HG03095 (cell line): ENCODE measurements around the gene YAF2.
A peak's percentile ranks its signal among the peaks of the same experiment; 100 is the strongest.
"Not testable (repeated sequence)": the region's sequence is repeated elsewhere in the genome, so short reads cannot be mapped to it uniquely, and the experiment has no call there.

Experiments used
- ATAC-seq: cut with Tn5 transposase; IDR thresholded peaks from one replicate; pipeline ENCODE4 v1.9.1; 2021; ENCODE audit warnings: moderate library complexity; ENCODE audit not compliant: unreplicated experiment

Gene YAF2

GRCh38 chr12:42255221-42255865 lies 17.3 kb upstream of the YAF2 start:
- no peak for ATAC-seq

GRCh38 chr12:42252645-42253044 lies 14.6 kb upstream of the YAF2 start:
- ATAC-seq = not testable (repeated sequence)

- ATAC-seq = not testable (repeated sequence)
Measured at GRCh38 chr12:42249033-42249432, 11.0 kb upstream of the YAF2 start.

- no peak for ATAC-seq
Measured at GRCh38 chr12:42240131-42240750, 2.2 kb upstream of the YAF2 start.

GRCh38 chr12:42237853-42238239 lies 202 bp downstream of the YAF2 start:
- ATAC-seq = peak; percentile 29

- ATAC-seq = peak; percentile 83
Measured at GRCh38 chr12:42237052-42237852, 796 bp downstream of the YAF2 start.

GRCh38 chr12:42236017-42236416 lies 2.0 kb downstream of the YAF2 start:
- ATAC-seq = no peak

- no peak for ATAC-seq
Measured at GRCh38 chr12:42235426-42235825, 2.6 kb downstream of the YAF2 start.

GRCh38 chr12:42234970-42235369 lies 3.1 kb downstream of the YAF2 start:
- ATAC-seq = no peak

GRCh38 chr12:42227525-42227924 lies 10.5 kb downstream of the YAF2 start:
- ATAC-seq = not testable (repeated sequence)

GRCh38 chr12:42224501-42224900 lies 13.5 kb downstream of the YAF2 start:
- ATAC-seq = not testable (repeated sequence)

- no peak for ATAC-seq
Measured at GRCh38 chr12:42222724-42223123, 15.3 kb downstream of the YAF2 start.

- no peak for ATAC-seq
Measured at GRCh38 chr12:42221726-42222125, 16.3 kb downstream of the YAF2 start.

GRCh38 chr12:42217656-42218055 lies 20.4 kb downstream of the YAF2 start:
- no peak for ATAC-seq

- ATAC-seq = no peak
Measured at GRCh38 chr12:42216737-42217136, 21.3 kb downstream of the YAF2 start.

GRCh38 chr12:42215759-42216158 lies 22.3 kb downstream of the YAF2 start:
- not testable (repeated sequence) for ATAC-seq

- no peak for ATAC-seq
Measured at GRCh38 chr12:42213954-42214426, 24.1 kb downstream of the YAF2 start.

- no peak for ATAC-seq
Measured at GRCh38 chr12:42213023-42213422, 25.0 kb downstream of the YAF2 start.

- no peak for ATAC-seq
Measured at GRCh38 chr12:42208574-42208973, 29.5 kb downstream of the YAF2 start.

GRCh38 chr12:42204819-42205218 lies 33.2 kb downstream of the YAF2 start:
- ATAC-seq = no peak

GRCh38 chr12:42204362-42204761 lies 33.7 kb downstream of the YAF2 start:
- ATAC-seq = no peak

GRCh38 chr12:42201063-42201462 lies 37.0 kb downstream of the YAF2 start:
- ATAC-seq = no peak
